Panc1 (cell line): ENCODE data around the gene GLG1.
"Not testable (repeated sequence)": the region's sequence is repeated elsewhere in the genome, so short reads cannot be mapped to it uniquely, and the experiment has no call there.

Source experiments
- CTCF ChIP-seq: fragments of 450-650 bp; IDR thresholded peaks from 2 replicates; pipeline ENCODE4 v1.5.1; 2017; ENCODE audit warnings: mild to moderate bottlenecking
- POLR2AphosphoS5 ChIP-seq: IDR thresholded peaks from 2 replicates; pipeline ENCODE4 v1.6.1; 2012; ENCODE audit warnings: mild to moderate bottlenecking, low read depth, low read length, moderate library complexity
- REST ChIP-seq, 2 experiments: IDR thresholded peaks; 2 replicates each; pipeline ENCODE4 v1.6.1; 2011 to 2012; ENCODE audit warnings: low read depth in 2 of 2, control low read depth in 1 of 2, low read length in 1 of 2, mild to moderate bottlenecking in 1 of 2, moderate library complexity in 1 of 2; ENCODE audit not compliant: insufficient read depth in 1 of 2
- SIN3A ChIP-seq: IDR thresholded peaks from 2 replicates; pipeline ENCODE4 v1.6.1; 2012; ENCODE audit warnings: low read depth, mild to moderate bottlenecking, low read length, moderate library complexity, borderline replicate concordance; ENCODE audit not compliant: insufficient read depth
- TCF7L2 ChIP-seq: IDR thresholded peaks from 2 replicates; pipeline ENCODE4 v1.6.1; 2011; ENCODE audit warnings: mild to moderate bottlenecking, low read depth, low read length, inconsistent platforms

- TF ChIP-seq CTCF; REST (IDR thresholded peaks at IDR 0.05; ENCODE audit: insufficient read depth in 1 of 2, low read depth in 2 of 2, low read length in 1 of 2); SIN3A; TCF7L2; POLR2AphosphoS5: not testable (repeated sequence)
Observed at GRCh38 chr16:74412775-74413390, 194.0 kb downstream of the GLG1 start.
